ENCODE data around the gene DOCK10.

DNA sequence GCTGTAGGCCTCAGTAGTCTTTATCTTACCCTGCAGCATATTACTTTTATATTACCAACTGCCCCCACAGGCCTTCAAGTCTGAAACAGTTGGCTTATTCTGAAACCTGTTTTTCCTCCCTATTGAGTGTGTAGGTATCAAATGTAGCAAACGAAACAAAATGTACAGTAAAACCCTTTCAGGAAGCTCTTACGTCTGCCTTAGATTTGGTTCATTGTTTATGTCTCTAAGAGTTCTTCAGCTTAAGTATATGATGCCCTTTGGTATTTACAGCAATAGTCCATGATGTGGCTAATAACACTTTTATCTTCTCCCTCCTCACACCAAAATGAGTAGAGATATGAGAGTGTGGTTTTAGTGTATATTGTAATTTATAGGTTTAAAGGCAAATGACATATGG is 108.8 kb downstream of the DOCK10 start:
- TF ChIP-seq, protein P1, sequence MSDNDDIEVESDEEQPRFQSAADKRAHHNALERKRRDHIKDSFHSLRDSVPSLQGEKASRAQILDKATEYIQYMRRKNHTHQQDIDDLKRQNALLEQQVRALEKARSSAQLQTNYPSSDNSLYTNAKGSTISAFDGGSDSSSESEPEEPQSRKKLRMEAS (IDR thresholded peaks at IDR 0.05; ENCODE audit: insufficient read depth, insufficient read length): no peak
- TF ChIP-seq, protein P2, sequence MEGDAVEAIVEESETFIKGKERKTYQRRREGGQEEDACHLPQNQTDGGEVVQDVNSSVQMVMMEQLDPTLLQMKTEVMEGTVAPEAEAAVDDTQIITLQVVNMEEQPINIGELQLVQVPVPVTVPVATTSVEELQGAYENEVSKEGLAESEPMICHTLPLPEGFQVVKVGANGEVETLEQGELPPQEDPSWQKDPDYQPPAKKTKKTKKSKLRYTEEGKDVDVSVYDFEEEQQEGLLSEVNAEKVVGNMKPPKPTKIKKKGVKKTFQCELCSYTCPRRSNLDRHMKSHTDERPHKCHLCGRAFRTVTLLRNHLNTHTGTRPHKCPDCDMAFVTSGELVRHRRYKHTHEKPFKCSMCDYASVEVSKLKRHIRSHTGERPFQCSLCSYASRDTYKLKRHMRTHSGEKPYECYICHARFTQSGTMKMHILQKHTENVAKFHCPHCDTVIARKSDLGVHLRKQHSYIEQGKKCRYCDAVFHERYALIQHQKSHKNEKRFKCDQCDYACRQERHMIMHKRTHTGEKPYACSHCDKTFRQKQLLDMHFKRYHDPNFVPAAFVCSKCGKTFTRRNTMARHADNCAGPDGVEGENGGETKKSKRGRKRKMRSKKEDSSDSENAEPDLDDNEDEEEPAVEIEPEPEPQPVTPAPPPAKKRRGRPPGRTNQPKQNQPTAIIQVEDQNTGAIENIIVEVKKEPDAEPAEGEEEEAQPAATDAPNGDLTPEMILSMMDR (IDR thresholded peaks at IDR 0.05; ENCODE audit: extremely low read depth in 1 of 2, insufficient read depth in 1 of 2, low read depth in 1 of 2, low read length in 2 of 2): no peak
- TF ChIP-seq MYC (IDR thresholded peaks at IDR 0.05; ENCODE audit: low read depth, low read length) (no peak), POLR2A (IDR thresholded peaks at IDR 0.05; ENCODE audit: low read depth, low read length) (no peak), POLR2AphosphoS5 (IDR thresholded peaks at IDR 0.05; ENCODE audit: insufficient read depth, low read depth, low read length) (no peak), JUN (IDR thresholded peaks at IDR 0.05; ENCODE audit: borderline replicate concordance, insufficient read depth, insufficient read length, low read depth) (no peak), EZH2 (IDR thresholded peaks at IDR 0.05; ENCODE audit: borderline replicate concordance, low read depth, low read length, severe bottlenecking) (no peak), GATA2 (IDR thresholded peaks at IDR 0.05; ENCODE audit: insufficient read depth, insufficient read length, low read depth, low read length) (no peak)
